Smooth muscle cell of the brain vasculature (primary cell): ENCODE data around the gene CFAP90.

Experiments used
- DNase-seq: peaks from one replicate; pipeline ENCODE4 v3.0.0-alpha.2; 2012; ENCODE audit warnings: low read depth, low spot score

The CFAP90 gene

GRCh38 chr5:7868427-7868772, 17.5 kb upstream of the CFAP90 start:
- no peak for DNase-seq

- DNase-seq = no peak
These were observed 16.3 kb upstream of the CFAP90 start for GRCh38 chr5:7867260-7867659.

GRCh38 chr5:7866196-7866595, 15.3 kb upstream of the CFAP90 start:
- no peak for DNase-seq

- no peak for DNase-seq
These were observed 7.1 kb upstream of the CFAP90 start for GRCh38 chr5:7857926-7858632.

- no peak for DNase-seq
These were observed 6.4 kb upstream of the CFAP90 start for GRCh38 chr5:7857361-7857760.

- DNase-seq = no peak
These were observed 5.9 kb upstream of the CFAP90 start for GRCh38 chr5:7856855-7857254.

GRCh38 chr5:7855611-7856010, 4.7 kb upstream of the CFAP90 start:
- DNase-seq = no peak

GRCh38 chr5:7852988-7853387, 2.1 kb upstream of the CFAP90 start:
- no peak for DNase-seq

- no peak for DNase-seq
These were observed 1.6 kb upstream of the CFAP90 start for GRCh38 chr5:7852542-7852941.

GRCh38 chr5:7851617-7852289, 820 bp upstream of the CFAP90 start:
- no peak for DNase-seq

- no peak for DNase-seq
These were observed 283 bp upstream of the CFAP90 start for GRCh38 chr5:7851240-7851592.

GRCh38 chr5:7849681-7850394, 1.1 kb downstream of the CFAP90 start:
- DNase-seq = no peak

- DNase-seq = no peak
These were observed 2.6 kb downstream of the CFAP90 start for GRCh38 chr5:7848296-7848695.

- DNase-seq = no peak
These were observed 4.6 kb downstream of the CFAP90 start for GRCh38 chr5:7846327-7846726.

GRCh38 chr5:7845557-7845956, 5.4 kb downstream of the CFAP90 start:
- no peak for DNase-seq

GRCh38 chr5:7844901-7845300, 6.0 kb downstream of the CFAP90 start:
- no peak for DNase-seq

- no peak for DNase-seq
These were observed 8.4 kb downstream of the CFAP90 start for GRCh38 chr5:7842531-7842930.

- no peak for DNase-seq
These were observed 13.5 kb downstream of the CFAP90 start for GRCh38 chr5:7837403-7837802.

- DNase-seq = no peak
These were observed 16.0 kb downstream of the CFAP90 start for GRCh38 chr5:7834982-7835381.

GRCh38 chr5:7828269-7828668, 22.7 kb downstream of the CFAP90 start:
- no peak for DNase-seq

- no peak for DNase-seq
These were observed 23.3 kb downstream of the CFAP90 start for GRCh38 chr5:7827610-7828009.

- no peak for DNase-seq
These were observed 25.3 kb downstream of the CFAP90 start for GRCh38 chr5:7825630-7826029.

- no peak for DNase-seq
These were observed 25.9 kb downstream of the CFAP90 start for GRCh38 chr5:7824995-7825394.
